Measurements from ENCODE around the gene IQSEC1. TPM values are rescaled to one million over a fixed set of nuclear protein-coding genes. Genes with fewer than 3 reads are reported as not detected.

Gene IQSEC1
- total RNA-seq, 1 experiment from 2014 or later = 28.1 TPM

- POLR2A ChIA-PET = no interaction called here
These were observed 23.1 kb upstream of the IQSEC1 start for GRCh38 chr3:13096356-13096755.

More at GRCh38 chr3:13096356-13096755, 23.1 kb upstream of the IQSEC1 start:
- Histone ChIP-seq H3K79me2 (ENCODE audit: insufficient read depth, low read length) (no peaks in the 10 kb centered on the region), H3K9me2 (ENCODE audit: insufficient read depth) (no peaks in the 10 kb centered on the region), H3K4me1 (ENCODE audit: control insufficient read depth in 1 of 2, insufficient read depth in 2 of 2, low read length in 2 of 2) (peaks cover 5 to 7% of the 10 kb centered on the region in 2 experiments; a peak in 2 of 4 replicates), H3K27ac (ENCODE audit: low read depth, low read length) (no peak overlapping the region), H3K9me3 (ENCODE audit: control insufficient read depth in 1 of 2, insufficient read depth in 1 of 2, low read depth in 1 of 2, low read length in 2 of 2) (no peaks in the 10 kb centered on the region), H3K36me3 (ENCODE audit: control insufficient read depth in 1 of 2, insufficient read depth in 2 of 2, low read length in 2 of 2) (no peaks in the 10 kb centered on the region), H3K9ac (ENCODE audit: low read length) (no peak overlapping the region), H3K27me3 (ENCODE audit: insufficient read depth, low read length) (no peaks in the 10 kb centered on the region), H3K4me3 (replicated peaks in 1 of 2; ENCODE audit: low read depth in 1 of 2, low read length in 2 of 2) (no peak overlapping the region), H4K20me1 (ENCODE audit: insufficient read depth) (no peaks in the 10 kb centered on the region), H3K4me2 (ENCODE audit: low read length) (no peak overlapping the region), H2AFZ (ENCODE audit: low read depth, low read length, poor library complexity, severe bottlenecking) (no peak overlapping the region)
- ChIA-PET RAD21 (ENCODE audit: low non-redundant PET in 1 of 2, low total read pairs in 2 of 2, uncharacterized antibody in 2 of 2, unreplicated experiment in 2 of 2) (no interaction called here), CTCF (no interaction called here)
- intact Hi-C loops (cut with micrococcal nuclease) = loop anchor here (10.0 kb wide), 2 partner anchors 198 to 788 kb away; partner anchors contain the start of gene WNT7A
- TF ChIP-seq MAX (IDR thresholded peaks at IDR 0.05) (no peak), POLR2A (IDR thresholded peaks at IDR 0.05; ENCODE audit: borderline replicate concordance, extremely low read depth, insufficient read depth, insufficient read length) (no peak), CBX3 (IDR thresholded peaks at IDR 0.05; ENCODE audit: low read depth) (no peak), CEBPB (IDR thresholded peaks at IDR 0.05; ENCODE audit: low read depth) (no peak), CTCF (IDR thresholded peaks at IDR 0.05 in 2 of 3, conservative IDR thresholded peaks at IDR 0.05 in 1 of 3; ENCODE audit: borderline replicate concordance in 1 of 3, insufficient read depth in 1 of 3, low read depth in 2 of 3, low read length in 2 of 3) (no peak), ZBTB33 (IDR thresholded peaks at IDR 0.05; ENCODE audit: extremely low read depth, insufficient replicate concordance, low read length) (no peak), SP1 (IDR thresholded peaks at IDR 0.05; ENCODE audit: low read depth) (no peak), ZNF274 (IDR thresholded peaks at IDR 0.05; ENCODE audit: low read depth, low read length) (no peak)
- ATAC-seq (no peak), DNase-seq (ENCODE audit: low read depth, low spot score) (no peak)
- BruUV-seq (replicated peaks) = no TSS peak
